ENCODE data around the gene DLX5.

The DLX5 gene

DNA sequence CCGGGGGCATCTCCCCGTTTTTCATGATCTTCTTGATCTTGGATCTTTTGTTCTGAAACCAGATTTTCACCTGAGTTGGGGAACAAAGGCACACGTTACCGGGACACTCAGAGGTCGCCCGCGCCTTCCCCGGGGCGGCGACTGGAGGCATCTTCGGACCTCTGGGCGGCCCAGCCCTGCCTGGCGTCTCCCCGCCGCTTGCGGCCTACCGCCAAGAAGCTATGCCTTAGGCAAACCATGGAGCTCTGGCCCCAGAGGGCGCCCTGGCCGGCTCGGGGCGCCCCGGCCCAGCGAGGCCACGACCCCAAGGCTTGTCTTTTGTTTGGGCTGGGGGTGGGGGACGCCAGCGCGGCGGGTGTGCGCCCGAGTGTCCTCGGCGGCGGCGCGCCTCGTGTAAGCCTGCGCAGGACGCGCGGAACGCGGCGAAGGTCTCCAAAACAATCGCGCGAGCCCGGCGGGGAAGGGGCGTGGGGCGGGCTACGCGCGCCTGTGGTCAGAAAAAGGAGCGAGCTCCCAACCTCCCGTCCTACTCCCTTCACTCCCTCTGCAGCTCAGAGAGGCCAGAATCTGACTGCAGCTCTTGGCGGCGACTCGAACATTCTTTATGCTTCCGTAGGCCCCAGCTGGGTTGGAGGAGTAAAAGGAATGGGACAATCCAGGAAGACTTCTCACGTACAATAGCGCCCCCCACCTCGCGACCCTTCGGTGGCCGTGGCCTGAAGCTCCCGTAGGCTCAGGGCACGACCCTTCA lies 3.5 kb downstream of the DLX5 start:
- no peak overlapping the region for H3K4me3 ChIP-seq (ENCODE audit: low read length)
- no peak for DNase-seq (ENCODE audit: low read depth)
- TF ChIP-seq, protein P1, sequence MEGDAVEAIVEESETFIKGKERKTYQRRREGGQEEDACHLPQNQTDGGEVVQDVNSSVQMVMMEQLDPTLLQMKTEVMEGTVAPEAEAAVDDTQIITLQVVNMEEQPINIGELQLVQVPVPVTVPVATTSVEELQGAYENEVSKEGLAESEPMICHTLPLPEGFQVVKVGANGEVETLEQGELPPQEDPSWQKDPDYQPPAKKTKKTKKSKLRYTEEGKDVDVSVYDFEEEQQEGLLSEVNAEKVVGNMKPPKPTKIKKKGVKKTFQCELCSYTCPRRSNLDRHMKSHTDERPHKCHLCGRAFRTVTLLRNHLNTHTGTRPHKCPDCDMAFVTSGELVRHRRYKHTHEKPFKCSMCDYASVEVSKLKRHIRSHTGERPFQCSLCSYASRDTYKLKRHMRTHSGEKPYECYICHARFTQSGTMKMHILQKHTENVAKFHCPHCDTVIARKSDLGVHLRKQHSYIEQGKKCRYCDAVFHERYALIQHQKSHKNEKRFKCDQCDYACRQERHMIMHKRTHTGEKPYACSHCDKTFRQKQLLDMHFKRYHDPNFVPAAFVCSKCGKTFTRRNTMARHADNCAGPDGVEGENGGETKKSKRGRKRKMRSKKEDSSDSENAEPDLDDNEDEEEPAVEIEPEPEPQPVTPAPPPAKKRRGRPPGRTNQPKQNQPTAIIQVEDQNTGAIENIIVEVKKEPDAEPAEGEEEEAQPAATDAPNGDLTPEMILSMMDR (IDR thresholded peaks at IDR 0.05; ENCODE audit: insufficient read depth, low read depth, low read length, missing control alignments) = no peak

DNA sequence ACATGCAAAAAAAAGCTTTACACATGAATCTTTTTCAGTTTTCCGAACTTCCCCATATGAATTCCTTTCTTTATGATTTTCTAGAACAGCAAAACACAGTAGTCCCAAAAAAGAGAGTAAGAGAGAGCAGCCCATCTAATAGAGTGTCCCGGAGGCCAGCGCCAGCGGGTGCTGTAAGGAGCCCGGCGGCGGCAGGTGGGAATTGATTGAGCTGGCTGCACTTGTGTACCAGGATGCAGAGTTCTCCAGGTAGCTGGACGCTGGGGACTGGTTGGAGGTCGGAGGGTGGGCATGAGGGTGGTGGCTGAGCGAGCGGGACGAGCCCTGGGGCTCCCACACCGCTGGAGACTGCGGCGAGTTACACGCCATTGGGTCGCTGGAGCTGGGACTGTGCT lies 4.0 kb downstream of the DLX5 start:
- DNase-seq (ENCODE audit: low read depth) = no peak
- no peak overlapping the region for H3K4me3 ChIP-seq (ENCODE audit: low read length)
- TF ChIP-seq, protein P1 (IDR thresholded peaks at IDR 0.05; ENCODE audit: insufficient read depth, low read depth, low read length, missing control alignments) = no peak

DNA sequence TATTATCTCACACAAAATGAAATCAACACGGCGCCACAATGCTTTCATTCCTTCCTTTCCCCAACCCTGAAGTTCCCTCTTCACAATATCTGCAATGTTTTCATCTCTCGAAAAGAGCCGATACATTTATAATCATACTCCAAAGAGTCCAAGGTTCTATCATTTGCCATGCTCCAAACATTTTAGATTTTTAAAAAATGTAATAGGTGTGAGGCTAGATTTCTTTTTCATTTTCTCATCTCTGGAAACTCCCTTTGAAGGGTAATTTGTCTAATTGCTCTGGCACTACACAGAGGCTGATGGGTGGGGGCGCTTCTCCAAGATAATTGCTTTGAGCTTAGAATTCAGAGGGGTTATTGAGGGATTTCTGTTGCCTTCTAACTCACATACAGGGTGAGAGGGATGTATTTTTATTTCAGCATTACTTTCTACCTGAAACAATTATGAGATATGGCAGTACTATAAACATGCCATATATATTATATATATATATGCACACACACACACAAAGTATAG lies 4.9 kb downstream of the DLX5 start:
- TF ChIP-seq, protein P1 (IDR thresholded peaks at IDR 0.05; ENCODE audit: insufficient read depth, low read depth, low read length, missing control alignments) = no peak
- no peak for DNase-seq (ENCODE audit: low read depth)
- no peak overlapping the region for H3K4me3 ChIP-seq (ENCODE audit: low read length)

DNA sequence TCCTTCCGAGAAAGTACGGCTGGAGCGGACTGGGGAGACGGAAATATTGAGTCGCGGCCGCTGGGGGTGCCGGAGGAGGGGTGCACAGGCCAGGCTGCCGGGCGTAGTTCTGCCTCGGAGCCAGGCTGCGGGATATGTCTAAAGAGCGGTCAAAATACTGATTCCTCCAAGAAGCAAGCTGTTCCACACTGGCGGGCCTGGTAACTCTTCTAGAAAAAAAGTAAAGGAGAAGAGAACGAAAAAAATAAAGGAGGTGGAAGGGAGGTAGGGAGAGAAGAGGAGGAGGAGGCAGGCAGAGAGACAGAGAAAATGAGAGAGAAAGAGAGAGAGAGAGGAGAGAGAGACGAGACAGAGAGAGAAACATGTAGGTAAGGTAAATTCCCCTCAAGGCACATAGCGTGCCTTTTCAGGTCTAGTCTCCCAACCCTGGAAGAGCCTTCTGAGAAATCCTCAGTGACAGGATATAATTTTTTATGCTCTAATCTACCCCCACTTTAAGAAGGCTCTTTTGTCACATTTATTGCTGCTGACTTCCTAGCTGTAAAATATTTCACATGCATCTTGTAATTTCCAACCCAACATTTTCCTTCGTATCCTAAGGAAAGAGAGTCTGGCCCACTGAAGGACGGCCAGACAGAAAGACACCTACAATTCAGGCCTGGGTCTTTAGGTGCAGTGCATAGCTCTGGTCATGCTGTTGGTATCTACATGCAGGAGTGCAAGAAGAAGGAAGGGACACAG lies 5.7 kb downstream of the DLX5 start:
- no peak for DNase-seq (ENCODE audit: low read depth)
- H3K4me3 ChIP-seq (ENCODE audit: low read length) = no peak overlapping the region
- TF ChIP-seq, protein P1 (IDR thresholded peaks at IDR 0.05; ENCODE audit: insufficient read depth, low read depth, low read length, missing control alignments) = no peak

DNA sequence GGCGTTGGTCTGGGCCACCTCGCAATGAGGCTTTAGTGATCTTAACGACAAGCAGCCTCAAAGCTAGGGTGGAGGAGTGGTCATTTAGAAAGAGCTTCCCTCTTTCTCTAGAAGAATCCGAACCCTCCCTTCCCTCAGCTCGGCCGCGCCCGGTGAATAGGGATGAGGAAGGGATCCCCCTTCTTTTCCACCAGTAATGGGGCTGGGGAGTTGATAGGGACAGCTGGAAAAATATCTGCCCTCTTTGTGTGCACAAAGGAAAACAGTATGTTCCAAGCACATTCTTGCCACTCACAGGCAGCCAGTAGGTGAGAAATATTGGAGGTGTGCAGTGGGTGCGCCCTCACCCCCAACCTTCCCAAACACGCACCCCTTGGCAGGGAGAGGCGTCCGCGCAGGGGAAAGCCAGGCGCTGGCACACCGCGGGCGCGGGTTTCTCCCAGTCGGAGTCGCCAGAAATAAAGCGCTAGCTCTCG lies 6.5 kb downstream of the DLX5 start:
- TF ChIP-seq, protein P1 (IDR thresholded peaks at IDR 0.05; ENCODE audit: insufficient read depth, low read depth, low read length, missing control alignments) = no peak
- no peak for DNase-seq (ENCODE audit: low read depth)
- H3K4me3 ChIP-seq (ENCODE audit: low read length) = no peak overlapping the region

DNA sequence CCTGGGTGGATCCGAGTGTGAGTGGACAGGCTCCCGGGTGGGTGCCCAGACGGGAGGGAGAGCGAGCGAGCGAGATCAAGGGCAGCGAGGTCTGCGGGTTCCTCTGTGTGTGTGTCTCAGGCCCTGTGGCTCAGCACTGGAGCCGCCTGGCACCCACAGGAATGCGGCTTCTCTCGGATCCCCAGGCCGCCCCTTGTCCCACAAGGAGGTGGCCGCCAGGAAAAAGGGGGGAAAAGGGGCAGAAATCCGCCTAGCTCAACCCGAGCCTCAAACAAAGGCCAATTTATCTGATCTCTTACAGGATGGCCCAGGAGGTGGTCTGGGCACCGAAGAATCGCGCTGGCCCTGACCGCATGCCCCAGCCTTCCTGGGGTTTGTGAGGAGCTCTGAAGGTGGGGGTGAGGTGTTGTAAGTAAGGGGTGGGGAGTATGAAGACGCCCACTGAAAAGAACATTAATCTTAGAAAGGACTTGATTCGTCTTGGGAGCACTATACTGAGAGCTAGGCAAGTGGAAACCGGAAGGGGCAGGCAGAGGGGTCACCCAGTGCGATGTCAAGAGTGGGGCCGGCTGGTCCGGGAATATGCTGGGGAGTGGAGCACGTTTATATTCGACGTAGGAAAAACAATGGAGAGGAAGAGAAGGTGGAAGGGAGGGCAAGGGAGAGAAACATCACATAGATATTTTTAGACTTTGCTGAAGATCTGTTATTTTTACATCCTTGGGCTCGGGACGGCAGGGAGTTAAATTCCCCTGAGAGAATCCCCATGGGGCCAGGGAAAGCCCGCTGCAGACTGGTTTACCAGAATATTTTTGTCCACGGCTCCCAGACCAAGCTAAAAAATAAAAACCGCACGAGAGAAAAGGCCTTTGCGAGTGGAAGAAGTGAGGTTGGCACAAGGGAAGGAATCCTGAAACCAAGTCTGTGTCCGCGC lies 7.2 kb downstream of the DLX5 start:
- no peak overlapping the region for H3K4me3 ChIP-seq (ENCODE audit: low read length)
- DNase-seq (ENCODE audit: low read depth) = no peak
- TF ChIP-seq, protein P1 (IDR thresholded peaks at IDR 0.05; ENCODE audit: insufficient read depth, low read depth, low read length, missing control alignments) = no peak

Measured in epithelial cell of esophagus (primary cell).